Stimulated activated naive B cell treated with anti-CD40 and anti-IgM and Interleukin-4, amounts not matched to agents 10 μg/mL and 1 μg/mL and 100 μg/mL, for 72 hours (primary cell): ENCODE measurements around the gene EGR2.

ENCODE experiments used
- ATAC-seq, 2 donors: fragments of 150-1000 bp; cut with Tn5 transposase; replicated peaks; 2 replicates each; pipeline ENCODE4 v1.10.0; 2021; ENCODE audit warnings: moderate library complexity in 1 of 2
- DNase-seq: peaks from one replicate; pipeline ENCODE4 v3.0.0; 2021
- H3K27ac Mint-ChIP-seq: one replicate; pipeline ENCODE4 v1.8.0; 2022; ENCODE audit warnings: mild to moderate bottlenecking, mixed read lengths
- H3K27me3 Mint-ChIP-seq, 2 donors: one replicate each; pipeline ENCODE4 v1.8.0; 2022; ENCODE audit warnings: mixed read lengths in 2 of 2
- H3K36me3 Mint-ChIP-seq, 2 donors: one replicate each; pipeline ENCODE4 v1.8.0; 2022; ENCODE audit warnings: mixed read lengths in 2 of 2, mild to moderate bottlenecking in 1 of 2
- H3K4me1 Mint-ChIP-seq, 2 donors: one replicate each; pipeline ENCODE4 v1.8.0; 2022; ENCODE audit warnings: mixed read lengths in 2 of 2, mild to moderate bottlenecking in 1 of 2
- H3K4me3 Mint-ChIP-seq, 2 donors: one replicate each; pipeline ENCODE4 v1.8.0; 2022; ENCODE audit warnings: mild to moderate bottlenecking in 2 of 2, mixed read lengths in 2 of 2, moderate library complexity in 1 of 2
- H3K9me3 Mint-ChIP-seq, 2 donors: one replicate each; pipeline ENCODE4 v1.8.0; 2022; ENCODE audit warnings: mixed read lengths in 2 of 2, mild to moderate bottlenecking in 1 of 2

EGR2 gene

DNA sequence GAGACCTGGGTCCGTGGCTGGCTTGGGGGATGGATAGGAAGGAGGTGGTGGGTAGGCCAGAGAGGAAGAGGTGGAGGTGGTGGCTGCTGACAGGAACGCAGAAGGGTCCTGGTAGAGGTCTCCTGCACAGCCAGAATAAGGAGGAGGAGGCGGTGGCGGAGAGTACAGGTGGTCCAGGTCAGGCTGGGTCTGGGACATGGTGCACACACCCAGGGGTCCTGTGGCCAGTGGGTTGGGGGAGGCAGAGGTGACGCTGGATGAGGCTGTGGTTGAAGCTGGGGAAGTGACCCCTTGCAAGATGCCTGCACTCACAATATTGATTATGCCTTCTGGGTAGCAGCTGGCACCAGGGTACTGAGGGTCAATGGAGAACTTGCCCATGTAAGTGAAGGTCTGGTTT lies 2.2 kb downstream of the EGR2 start:
- peak overlapping the region; percentile 91 for H3K27ac Mint-ChIP-seq
- peaks cover 47 to 85% of the 10 kb centered on the region in 2 donors for H3K4me1 Mint-ChIP-seq
- H3K36me3 Mint-ChIP-seq: peaks cover 39 to 60% of the 10 kb centered on the region in 2 donors
- ATAC-seq (no peak), DNase-seq (no peak)
- peaks cover 0 to 3% of the 10 kb centered on the region in 2 donors for H3K27me3 Mint-ChIP-seq
- peak overlapping the region; percentile 90 to 99 for H3K4me3 Mint-ChIP-seq
- no peaks in the 10 kb centered on the region for H3K9me3 Mint-ChIP-seq

DNA sequence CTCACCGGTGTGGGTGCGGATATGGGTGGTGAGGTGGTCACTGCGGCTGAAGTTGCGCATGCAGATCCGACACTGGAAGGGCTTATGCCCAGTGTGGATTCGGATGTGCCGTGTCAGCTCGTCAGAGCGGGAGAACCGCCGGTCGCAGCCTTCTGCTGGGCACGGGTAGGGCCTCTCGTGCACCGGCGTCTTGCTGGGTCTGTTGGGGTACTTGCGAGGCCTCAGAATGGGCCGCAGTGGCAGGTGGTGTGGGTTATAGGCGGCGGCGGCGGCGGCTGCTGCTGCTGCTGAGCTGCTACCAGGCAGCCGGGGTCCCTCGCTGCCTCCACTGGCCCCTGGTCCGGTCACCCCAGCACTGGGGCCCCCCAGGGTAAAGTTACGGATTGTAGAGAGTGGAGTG lies 2.7 kb downstream of the EGR2 start:
- no peak for ATAC-seq
- Mint-ChIP-seq H3K27ac (peak overlapping the region; percentile 91), H3K27me3 (peaks cover 0 to 3% of the 10 kb centered on the region in 2 donors), H3K4me1 (peaks cover 50 to 85% of the 10 kb centered on the region in 2 donors), H3K4me3 (peak overlapping the region; percentile 90 to 99), H3K9me3 (no peaks in the 10 kb centered on the region), H3K36me3 (peaks cover 39 to 65% of the 10 kb centered on the region in 2 donors)
- DNase-seq: no peak

DNA sequence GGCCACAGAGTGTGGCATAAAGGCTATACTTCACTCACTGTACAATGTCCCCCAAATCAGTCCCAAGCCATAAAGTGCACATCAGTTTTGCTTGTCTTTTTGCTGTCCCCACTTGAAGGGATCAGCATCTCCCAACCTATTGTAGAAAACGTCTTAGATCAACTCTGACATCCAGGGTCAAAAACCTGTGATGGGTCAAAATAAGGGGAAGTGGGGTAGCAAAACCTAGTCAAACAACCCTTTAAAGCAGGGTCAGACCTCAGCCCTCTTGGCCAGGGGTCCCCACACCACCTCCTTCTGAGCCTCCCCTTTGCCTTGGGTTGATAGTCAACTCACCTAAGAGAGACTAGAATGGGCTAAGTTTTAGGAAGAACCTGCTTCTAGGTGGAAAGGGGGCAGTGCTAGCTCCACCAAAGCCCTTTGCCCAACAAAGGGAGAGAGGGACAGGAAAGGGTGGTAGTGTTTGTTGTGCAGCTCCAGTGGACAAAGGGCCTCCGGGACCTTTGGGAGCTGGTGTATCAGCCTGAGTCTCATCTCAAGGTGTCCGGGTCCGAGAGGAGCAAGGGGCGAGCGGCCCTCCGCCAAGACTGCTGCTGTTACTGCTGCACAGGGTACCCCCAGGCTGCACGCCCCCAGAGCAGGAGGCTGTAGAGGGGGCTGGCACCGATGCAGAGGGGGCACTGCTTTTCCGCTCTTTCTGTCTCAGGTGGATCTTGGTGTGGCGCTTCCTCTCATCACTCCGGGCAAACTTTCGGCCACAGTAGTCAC lies 3.3 kb downstream of the EGR2 start:
- Mint-ChIP-seq H3K4me1 (peaks cover 48 to 86% of the 10 kb centered on the region in 2 donors), H3K36me3 (peaks cover 42 to 66% of the 10 kb centered on the region in 2 donors), H3K4me3 (peak overlapping the region; percentile 90 to 99)

DNA sequence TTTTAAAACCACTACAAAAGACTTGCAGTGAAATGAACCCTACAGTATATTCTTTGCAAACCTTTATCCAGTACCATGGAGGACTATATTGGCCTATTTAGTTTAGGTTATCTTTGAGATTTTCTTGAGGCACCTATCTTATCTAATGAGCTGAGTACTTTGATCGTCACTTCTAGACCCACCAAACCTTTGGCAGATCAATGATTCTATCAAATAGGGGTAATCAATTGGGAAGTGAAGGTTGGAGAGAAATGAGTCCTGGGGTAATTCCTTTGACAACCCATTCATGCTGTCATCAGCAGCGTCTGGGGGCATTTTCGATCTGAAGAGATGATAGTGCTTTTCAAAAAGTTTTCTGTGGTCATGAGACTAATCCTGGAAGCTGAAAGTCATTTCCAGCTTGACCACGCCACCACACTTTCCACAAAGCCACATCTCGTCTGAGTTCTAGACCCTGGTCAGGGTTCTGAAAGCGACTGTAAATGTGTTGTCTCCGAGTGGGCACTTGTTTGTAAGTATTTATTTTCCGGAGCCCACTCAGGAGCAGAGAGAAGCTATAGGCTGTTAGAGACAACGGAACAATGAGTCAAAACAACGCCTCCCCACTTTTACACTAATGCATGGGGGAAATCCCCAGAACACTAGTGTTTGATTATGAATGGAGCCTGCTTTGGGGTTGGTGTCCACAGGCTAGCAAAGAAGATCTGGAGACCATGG lies 4.8 kb downstream of the EGR2 start:
- H3K27me3 Mint-ChIP-seq: peaks cover 0 to 3% of the 10 kb centered on the region in 2 donors
- DNase-seq: peak; percentile 79
- H3K9me3 Mint-ChIP-seq: no peaks in the 10 kb centered on the region
- H3K4me3 Mint-ChIP-seq: peak overlapping the region; percentile 31 to 67
- peaks cover 48 to 88% of the 10 kb centered on the region in 2 donors for H3K4me1 Mint-ChIP-seq
- ATAC-seq: peak; percentile 69 to 75
- H3K36me3 Mint-ChIP-seq: peaks cover 48 to 70% of the 10 kb centered on the region in 2 donors
- peak overlapping the region; percentile 86 for H3K27ac Mint-ChIP-seq

More for the DNA sequence above, 3.3 kb downstream of the EGR2 start:
- ATAC-seq: no peak
- Mint-ChIP-seq H3K27me3 (peaks cover 0 to 3% of the 10 kb centered on the region in 2 donors), H3K27ac (peak overlapping the region; percentile 78), H3K9me3 (no peaks in the 10 kb centered on the region)
- DNase-seq: no peak

DNA sequence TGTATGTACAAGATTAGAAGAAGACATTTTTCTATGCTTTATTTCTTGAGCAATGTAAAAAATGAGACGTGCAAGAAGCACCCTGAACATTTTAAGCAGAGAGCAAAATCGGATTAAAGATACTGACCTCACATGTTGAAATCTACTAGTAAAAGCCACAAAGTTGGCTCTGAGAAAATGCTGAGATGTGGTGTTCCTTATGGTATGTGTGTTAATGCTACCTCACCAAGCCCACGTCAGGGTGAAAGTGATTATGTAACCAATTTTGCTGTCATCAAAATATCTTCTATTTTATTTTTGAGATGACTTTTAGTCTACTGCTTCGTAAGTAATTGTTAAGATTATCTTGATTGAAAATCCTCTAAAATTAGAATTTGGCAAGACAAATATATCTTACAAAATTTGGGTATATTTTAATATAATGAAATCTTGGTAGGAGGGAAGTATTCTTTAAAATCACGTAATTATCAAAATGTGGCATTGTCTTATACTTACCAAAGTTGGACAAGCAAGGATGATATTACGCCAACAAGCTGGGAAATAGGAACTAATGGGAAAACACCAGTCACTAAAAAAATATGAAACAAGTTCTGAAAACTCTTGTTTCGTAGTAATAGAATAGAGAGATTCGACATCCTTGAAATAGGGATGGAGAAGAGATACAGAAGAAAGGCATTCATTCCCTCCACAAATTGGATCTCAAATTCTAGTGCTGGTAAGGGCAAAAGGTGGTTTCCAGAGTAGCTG lies 5.8 kb downstream of the EGR2 start:
- peaks cover 46 to 82% of the 10 kb centered on the region in 2 donors for H3K4me1 Mint-ChIP-seq
- ATAC-seq (no peak), DNase-seq (no peak)
- H3K4me3 Mint-ChIP-seq: peak overlapping the region in 1 of 2 donors; percentile 13
- H3K36me3 Mint-ChIP-seq: peaks cover 42 to 64% of the 10 kb centered on the region in 2 donors
- no peaks in the 10 kb centered on the region for H3K9me3 Mint-ChIP-seq
- no peaks in the 10 kb centered on the region for H3K27me3 Mint-ChIP-seq
- H3K27ac Mint-ChIP-seq: peak overlapping the region; percentile 79

DNA sequence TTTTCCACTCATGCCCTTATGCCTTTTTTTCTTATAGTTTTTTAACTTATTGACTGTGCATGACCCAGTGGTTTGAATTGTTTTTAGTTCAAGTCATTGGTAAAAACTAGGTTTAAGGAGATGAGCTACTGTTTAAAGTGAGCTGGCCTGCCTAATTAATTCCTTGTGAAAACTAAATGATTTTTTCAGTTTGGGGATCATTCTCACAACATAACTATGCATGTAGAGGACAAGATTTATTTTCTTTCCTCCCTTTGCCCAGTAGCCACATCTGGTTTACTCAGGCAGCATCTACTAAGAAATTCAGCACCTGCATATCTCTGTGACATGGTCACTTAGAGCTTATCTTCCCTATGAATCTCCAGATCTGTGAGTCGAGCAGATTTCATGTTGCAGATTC lies 9.9 kb downstream of the EGR2 start:
- H3K4me3 Mint-ChIP-seq: peak overlapping the region; percentile 87 to 94
- no peaks in the 10 kb centered on the region for H3K27me3 Mint-ChIP-seq
- DNase-seq (no peak), ATAC-seq (no peak)
- peaks cover 23 to 49% of the 10 kb centered on the region in 2 donors for H3K4me1 Mint-ChIP-seq
- H3K36me3 Mint-ChIP-seq: peaks cover 15 to 37% of the 10 kb centered on the region in 2 donors
- H3K9me3 Mint-ChIP-seq: no peaks in the 10 kb centered on the region
- no peak overlapping the region for H3K27ac Mint-ChIP-seq

DNA sequence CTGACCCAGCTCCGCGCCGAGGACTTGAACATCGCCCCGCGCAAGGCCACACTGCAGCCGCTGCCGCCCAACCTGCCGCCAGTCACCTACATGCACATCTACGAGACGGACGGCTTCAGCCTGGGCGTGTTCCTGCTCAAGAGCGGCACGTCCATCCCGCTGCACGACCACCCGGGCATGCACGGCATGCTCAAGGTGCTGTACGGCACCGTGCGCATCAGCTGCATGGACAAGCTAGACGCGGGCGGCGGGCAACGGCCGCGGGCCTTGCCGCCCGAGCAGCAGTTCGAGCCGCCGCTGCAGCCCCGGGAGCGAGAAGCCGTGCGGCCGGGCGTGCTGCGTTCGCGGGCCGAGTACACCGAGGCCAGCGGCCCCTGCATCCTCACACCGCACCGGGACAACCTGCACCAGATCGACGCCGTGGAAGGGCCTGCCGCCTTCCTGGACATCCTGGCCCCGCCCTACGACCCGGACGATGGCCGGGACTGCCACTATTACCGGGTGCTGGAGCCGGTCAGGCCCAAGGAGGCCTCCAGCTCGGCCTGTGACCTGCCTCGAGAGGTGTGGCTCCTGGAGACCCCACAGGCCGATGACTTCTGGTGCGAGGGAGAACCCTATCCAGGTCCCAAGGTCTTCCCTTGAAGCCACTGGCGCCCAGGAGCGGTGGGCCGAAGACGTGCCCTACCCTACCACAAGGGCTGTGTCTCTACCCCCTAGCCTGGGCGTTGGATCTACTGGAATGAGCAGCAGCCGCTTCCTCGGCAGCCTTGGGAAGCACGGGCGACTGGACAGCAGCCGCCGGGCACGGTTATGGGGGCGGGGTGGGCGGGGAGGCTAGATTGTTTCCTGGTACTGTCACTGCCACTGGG lies 10.7 kb downstream of the EGR2 start:
- H3K36me3 Mint-ChIP-seq: peaks cover 13 to 33% of the 10 kb centered on the region in 2 donors
- H3K9me3 Mint-ChIP-seq: no peaks in the 10 kb centered on the region
- peak overlapping the region; percentile 96 for H3K27ac Mint-ChIP-seq
- no peaks in the 10 kb centered on the region for H3K27me3 Mint-ChIP-seq
- H3K4me3 Mint-ChIP-seq: peak overlapping the region; percentile 87 to 94
- DNase-seq (no peak), ATAC-seq (no peak)
- H3K4me1 Mint-ChIP-seq: peaks cover 17 to 41% of the 10 kb centered on the region in 2 donors

DNA sequence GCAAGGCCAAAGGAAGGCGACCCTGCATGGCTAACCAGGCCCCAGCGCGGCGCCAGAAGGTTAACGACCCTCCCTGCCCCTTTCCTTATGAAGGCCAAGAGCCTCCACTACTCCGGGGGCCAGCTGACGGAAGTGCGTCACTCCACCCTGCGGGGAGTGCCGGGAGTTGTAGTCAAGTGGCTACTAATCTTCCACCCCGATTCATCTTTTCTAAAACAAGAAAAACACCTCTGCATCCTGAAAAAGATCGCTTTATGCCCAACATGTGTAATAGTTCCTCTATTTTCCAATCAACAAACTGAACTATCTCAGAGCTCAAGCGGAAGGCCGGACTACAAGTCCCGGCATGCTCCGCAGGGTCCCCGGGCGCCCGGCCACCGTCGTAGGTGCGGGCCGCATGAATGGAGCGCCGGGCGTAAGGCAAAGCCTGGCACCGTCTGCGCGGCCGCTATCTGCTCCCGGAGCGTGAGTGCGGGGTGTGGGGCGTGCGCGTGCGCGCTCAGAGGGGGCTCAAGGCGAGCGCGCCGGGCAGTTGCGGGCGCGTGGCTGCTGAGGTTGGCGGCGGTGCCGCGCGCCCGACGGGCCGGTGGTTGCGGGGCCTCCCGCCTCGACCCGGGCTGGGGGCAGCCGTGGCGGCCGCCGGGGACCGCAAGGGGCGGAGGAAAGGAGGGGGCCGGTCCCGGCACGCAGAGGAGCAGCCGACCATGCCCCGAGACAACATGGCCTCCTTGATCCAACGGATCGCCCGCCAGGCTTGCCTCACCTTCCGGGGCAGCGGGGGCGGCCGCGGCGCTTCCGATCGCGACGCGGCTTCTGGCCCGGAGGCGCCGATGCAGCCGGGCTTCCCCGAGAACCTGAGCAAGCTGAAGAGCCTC lies 11.6 kb downstream of the EGR2 start, which contains the start of gene ADO:
TSS of gene ADO (plus strand) at position 365 of the 875 bp plus-strand sequence. CDS start at position 705, 340 bp downstream.
- Mint-ChIP-seq H3K9me3 (no peaks in the 10 kb centered on the region), H3K27ac (peak within 1 kb of the TSS; percentile 100), H3K4me3 (peak within 1 kb of the TSS; percentile 87 to 94), H3K27me3 (no peaks in the 10 kb centered on the region), H3K36me3 (peaks cover 12 to 32% of the 10 kb centered on the region in 2 donors), H3K4me1 (peaks cover 16 to 39% of the 10 kb centered on the region in 2 donors)
- ATAC-seq: peak; percentile 89 to 93
- peak; percentile 77 for DNase-seq

DNA sequence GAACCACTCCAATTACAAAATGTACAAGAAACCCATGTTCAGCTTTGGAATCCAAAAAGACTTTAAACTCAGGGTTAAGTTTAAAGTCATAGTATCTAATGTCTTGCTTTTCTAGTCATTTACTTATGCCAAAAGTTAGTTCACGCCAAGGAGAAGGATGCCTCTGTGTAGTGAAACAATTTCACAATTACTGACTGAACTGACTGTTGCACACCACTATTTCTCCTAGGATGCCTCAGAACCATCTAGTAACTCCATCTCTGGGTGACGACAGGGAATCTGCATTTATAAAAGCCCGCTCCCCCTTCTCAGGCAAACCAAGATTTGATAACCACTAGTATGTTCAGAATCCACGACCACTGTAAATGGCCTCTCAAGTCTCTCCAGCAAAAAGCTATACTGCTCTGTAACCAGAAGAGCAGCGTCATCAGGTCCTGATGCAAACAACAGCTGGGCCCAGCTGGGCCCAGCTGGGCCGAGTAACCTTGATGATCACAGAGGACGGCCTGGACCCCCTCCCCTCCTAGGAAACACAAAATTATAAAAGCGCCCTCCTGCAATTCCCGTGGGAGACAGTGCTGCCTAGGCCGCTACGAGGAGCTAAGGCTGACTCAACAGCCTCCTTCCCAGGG lies 12.3 kb downstream of the EGR2 start:
- Mint-ChIP-seq H3K27me3 (peaks cover 0 to 4% of the 10 kb centered on the region in 2 donors), H3K27ac (peak overlapping the region; percentile 100), H3K36me3 (peaks cover 12 to 29% of the 10 kb centered on the region in 2 donors), H3K4me1 (peaks cover 14 to 34% of the 10 kb centered on the region in 2 donors), H3K9me3 (no peaks in the 10 kb centered on the region), H3K4me3 (peak overlapping the region; percentile 87 to 94)
- no peak for DNase-seq
- peak; percentile 0 for ATAC-seq

DNA sequence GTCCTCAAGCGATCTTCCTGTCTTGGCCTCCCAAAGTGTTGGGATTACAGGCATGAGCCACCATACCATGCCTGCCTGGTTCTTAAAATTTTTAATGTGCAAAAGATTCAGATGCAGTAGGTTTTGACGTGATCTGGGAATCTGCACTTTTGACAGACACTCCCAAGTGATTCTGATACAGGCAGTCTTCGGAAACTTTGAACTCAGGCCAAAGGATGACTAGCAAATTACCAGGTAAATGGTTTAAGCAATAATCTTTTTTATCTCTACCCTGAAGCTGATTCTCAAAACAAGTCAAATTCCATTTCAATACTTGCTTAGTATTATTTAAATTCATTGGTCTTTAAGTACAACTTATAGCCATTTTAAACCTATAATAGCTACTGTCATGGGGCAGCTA lies 14.3 kb downstream of the EGR2 start:
- peaks cover 5 to 10% of the 10 kb centered on the region in 2 donors for H3K27me3 Mint-ChIP-seq
- no peak overlapping the region for H3K4me3 Mint-ChIP-seq
- no peak for ATAC-seq
- peaks cover 8 to 17% of the 10 kb centered on the region in 2 donors for H3K4me1 Mint-ChIP-seq
- no peak overlapping the region for H3K27ac Mint-ChIP-seq
- peaks cover 6 to 18% of the 10 kb centered on the region in 2 donors for H3K36me3 Mint-ChIP-seq
- no peaks in the 10 kb centered on the region for H3K9me3 Mint-ChIP-seq
- no peak for DNase-seq

DNA sequence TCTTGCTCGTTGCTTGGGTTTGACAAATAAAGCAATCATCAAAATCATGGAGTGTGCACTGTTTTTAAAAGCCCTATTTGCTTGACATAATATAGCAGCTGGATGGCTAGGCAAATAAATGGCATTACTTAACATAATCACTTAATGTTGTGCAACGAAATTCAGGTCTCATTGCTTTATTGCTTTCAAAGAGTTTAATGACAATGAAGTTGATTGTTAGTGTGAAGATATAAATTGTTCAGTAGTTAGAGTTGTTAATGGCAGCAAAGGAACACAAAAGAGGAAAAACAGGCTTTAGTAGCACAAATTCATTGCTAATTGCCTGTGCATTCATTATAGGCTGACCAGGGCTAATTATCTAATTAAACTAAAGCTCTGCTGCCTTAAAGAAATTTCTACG lies 19.3 kb downstream of the EGR2 start:
- no peak for DNase-seq
- Mint-ChIP-seq H3K4me1 (no peaks in the 10 kb centered on the region), H3K27me3 (peaks cover 13 to 15% of the 10 kb centered on the region in 2 donors), H3K27ac (no peak overlapping the region), H3K36me3 (no peaks in the 10 kb centered on the region), H3K9me3 (no peaks in the 10 kb centered on the region), H3K4me3 (no peak overlapping the region)
- ATAC-seq: no peak

DNA sequence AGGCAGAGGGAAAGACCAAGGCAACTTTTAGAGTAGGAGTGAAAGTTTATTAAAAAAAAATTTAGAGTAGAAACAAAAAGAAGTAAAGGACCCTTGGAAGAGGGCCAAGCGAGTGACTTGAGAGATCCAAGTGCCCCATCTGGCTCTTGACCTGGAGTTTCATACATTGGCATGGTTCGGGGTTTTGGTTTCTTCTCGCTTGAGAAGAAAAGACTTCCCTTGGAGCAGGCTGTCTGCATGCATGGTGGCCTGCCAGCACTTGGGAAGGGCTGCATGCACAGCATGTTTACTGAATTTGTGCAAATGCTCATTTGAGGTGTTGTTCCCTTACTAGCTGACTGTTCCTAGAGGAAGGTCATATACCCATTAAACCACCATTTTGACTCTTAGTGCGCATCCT lies 20.4 kb downstream of the EGR2 start:
- Mint-ChIP-seq H3K27ac (no peak overlapping the region), H3K4me3 (no peak overlapping the region), H3K36me3 (no peaks in the 10 kb centered on the region), H3K9me3 (no peaks in the 10 kb centered on the region), H3K4me1 (no peaks in the 10 kb centered on the region), H3K27me3 (peaks cover 13 to 15% of the 10 kb centered on the region in 2 donors)
- DNase-seq (no peak), ATAC-seq (no peak)
